ENCODE results near the gene CPOX.

The CPOX gene

GRCh38 chr3:98574132-98574531, 19.3 kb downstream of the CPOX start:
- Histone ChIP-seq H3K27me3 (no peaks in the 10 kb centered on the region), H3K4me1 (peaks cover 0 to 9% (median 0%) of the 10 kb centered on the region in 10 experiments; a peak in 5 of 20 replicates), H3K36me3 (peaks cover 22 to 34% (median 26%) of the 10 kb centered on the region in 11 experiments; a peak in 21 of 22 replicates), H3K9ac (0 out of 22 replicates have a peak overlapping the region, but pooled peaks of 1 of the 11 experiments have one; percentile 7), H4K20me1 (no peaks in the 10 kb centered on the region; a peak in 1 of 22 replicates), H3K9me3 (replicated peaks in 1 of 11) (peaks cover 0 to 5% (median 0%) of the 10 kb centered on the region in 11 experiments; a peak in 2 of 22 replicates), H3K27ac (no peak overlapping the region), H3K4me2 (no peak overlapping the region), H3K4me3 (no peak overlapping the region)
- TF ChIP-seq Cebpa-rat (IDR thresholded peaks at IDR 0.05): no peak

- H3K4me2 ChIP-seq: no peak overlapping the region
- peaks cover 0 to 9% (median 0%) of the 10 kb centered on the region in 10 experiments; a peak in 6 of 20 replicates for H3K4me1 ChIP-seq
- H3K27me3 ChIP-seq: no peaks in the 10 kb centered on the region
- H3K36me3 ChIP-seq: peaks cover 14 to 25% (median 20%) of the 10 kb centered on the region in 11 experiments; a peak in 21 of 22 replicates
- no peaks in the 10 kb centered on the region; a peak in 1 of 22 replicates for H4K20me1 ChIP-seq
- no peak overlapping the region for H3K4me3 ChIP-seq
- no peak for TF ChIP-seq Cebpa-rat (IDR thresholded peaks at IDR 0.05)
- peaks cover 0 to 5% (median 0%) of the 10 kb centered on the region in 11 experiments; a peak in 2 of 22 replicates for H3K9me3 ChIP-seq (replicated peaks in 1 of 11)
- H3K9ac ChIP-seq: peak overlapping the region in 1 of 11 experiments; percentile 34; a peak in 1 of 22 replicates
- H3K27ac ChIP-seq: peak overlapping the region in 2 of 11 experiments; percentile 11 to 33; a peak in 1 of 22 replicates
Measured at GRCh38 chr3:98573181-98573728, 20.2 kb downstream of the CPOX start.

- Histone ChIP-seq H3K27ac (no peak overlapping the region), H3K4me3 (no peak overlapping the region), H3K9me3 (replicated peaks in 1 of 11) (peaks cover 0 to 6% (median 0%) of the 10 kb centered on the region in 11 experiments; a peak in 2 of 22 replicates), H3K4me2 (no peak overlapping the region), H3K4me1 (peaks cover 14 to 49% (median 32%) of the 10 kb centered on the region in 10 experiments), H4K20me1 (no peaks in the 10 kb centered on the region), H3K9ac (no peak overlapping the region), H3K27me3 (no peaks in the 10 kb centered on the region), H3K36me3 (no peaks in the 10 kb centered on the region)
- no peak for TF ChIP-seq Cebpa-rat (IDR thresholded peaks at IDR 0.05)
Measured at GRCh38 chr3:98568402-98568801, 25.0 kb downstream of the CPOX start.

- Histone ChIP-seq H3K9ac (no peak overlapping the region), H3K27me3 (no peaks in the 10 kb centered on the region), H3K27ac (peak overlapping the region in 2 of 11 experiments; percentile 7 to 32; a peak in 3 of 22 replicates), H3K4me3 (no peak overlapping the region), H3K36me3 (no peaks in the 10 kb centered on the region), H4K20me1 (no peaks in the 10 kb centered on the region), H3K4me2 (peak overlapping the region in 4 of 11 experiments; percentile 1 to 17 (median 13); a peak in 4 of 22 replicates), H3K4me1 (peaks cover 19 to 49% (median 38%) of the 10 kb centered on the region in 10 experiments), H3K9me3 (replicated peaks in 1 of 11) (peaks cover 0 to 6% (median 0%) of the 10 kb centered on the region in 11 experiments; a peak in 2 of 22 replicates)
- TF ChIP-seq Cebpa-rat (IDR thresholded peaks at IDR 0.05): no peak
Measured at GRCh38 chr3:98567666-98568270, 25.6 kb downstream of the CPOX start.

GRCh38 chr3:98565843-98566242, 27.6 kb downstream of the CPOX start:
- H3K4me2 ChIP-seq: peak overlapping the region in 7 of 11 experiments; percentile 6 to 87 (median 78); a peak in 10 of 22 replicates
- H3K9me3 ChIP-seq (replicated peaks in 1 of 11): peaks cover 0 to 6% (median 0%) of the 10 kb centered on the region in 11 experiments; a peak in 2 of 22 replicates
- TF ChIP-seq Cebpa-rat (IDR thresholded peaks at IDR 0.05): no peak
- no peaks in the 10 kb centered on the region for H3K27me3 ChIP-seq
- no peak overlapping the region for H3K9ac ChIP-seq
- no peaks in the 10 kb centered on the region for H4K20me1 ChIP-seq
- peak overlapping the region in 6 of 11 experiments; percentile 13 to 84 (median 47); a peak in 7 of 22 replicates for H3K27ac ChIP-seq
- H3K36me3 ChIP-seq: no peaks in the 10 kb centered on the region
- no peak overlapping the region for H3K4me3 ChIP-seq
- H3K4me1 ChIP-seq: peaks cover 19 to 68% (median 54%) of the 10 kb centered on the region in 10 experiments

GRCh38 chr3:98565237-98565643, 28.2 kb downstream of the CPOX start:
- Histone ChIP-seq H3K27ac (peak overlapping the region in 5 of 11 experiments; percentile 31 to 84 (median 63); a peak in 8 of 22 replicates), H3K4me1 (peaks cover 19 to 70% (median 56%) of the 10 kb centered on the region in 10 experiments), H4K20me1 (no peaks in the 10 kb centered on the region), H3K36me3 (no peaks in the 10 kb centered on the region), H3K27me3 (no peaks in the 10 kb centered on the region), H3K9ac (no peak overlapping the region), H3K4me2 (peak overlapping the region in 6 of 11 experiments; percentile 69 to 87 (median 80); a peak in 10 of 22 replicates), H3K4me3 (no peak overlapping the region), H3K9me3 (replicated peaks in 1 of 11) (peaks cover 0 to 6% (median 0%) of the 10 kb centered on the region in 11 experiments; a peak in 2 of 22 replicates)
- TF ChIP-seq Cebpa-rat (IDR thresholded peaks at IDR 0.05): no peak

- H3K9ac ChIP-seq: peak overlapping the region in 5 of 11 experiments; percentile 23 to 61 (median 37); a peak in 7 of 22 replicates
- H3K27ac ChIP-seq: peak overlapping the region; percentile 11 to 84 (median 68); a peak in 19 of 22 replicates
- no peak for TF ChIP-seq Cebpa-rat (IDR thresholded peaks at IDR 0.05)
- H3K27me3 ChIP-seq: no peaks in the 10 kb centered on the region
- H3K4me2 ChIP-seq: peak overlapping the region; percentile 20 to 87 (median 74); a peak in 21 of 22 replicates
- H4K20me1 ChIP-seq: no peaks in the 10 kb centered on the region
- H3K9me3 ChIP-seq (replicated peaks in 1 of 11): peaks cover 0 to 10% (median 0%) of the 10 kb centered on the region in 11 experiments; a peak in 5 of 22 replicates
- H3K36me3 ChIP-seq: no peaks in the 10 kb centered on the region
- H3K4me3 ChIP-seq: peak overlapping the region in 2 of 10 experiments; percentile 28 to 32; a peak in 1 of 20 replicates
- H3K4me1 ChIP-seq: peaks cover 19 to 70% (median 56%) of the 10 kb centered on the region in 10 experiments
Measured at GRCh38 chr3:98564282-98565005, 29.0 kb downstream of the CPOX start.

- Histone ChIP-seq H3K4me3 (peak overlapping the region in 4 of 10 experiments; percentile 7 to 32 (median 24); a peak in 3 of 20 replicates), H3K9ac (peak overlapping the region in 5 of 11 experiments; percentile 23 to 61 (median 44); a peak in 7 of 22 replicates), H3K36me3 (no peaks in the 10 kb centered on the region), H3K4me2 (peak overlapping the region; percentile 20 to 87 (median 74)), H3K27ac (peak overlapping the region; percentile 11 to 84 (median 68); a peak in 20 of 22 replicates), H4K20me1 (no peaks in the 10 kb centered on the region), H3K9me3 (replicated peaks in 1 of 11) (peaks cover 0 to 11% (median 0%) of the 10 kb centered on the region in 11 experiments; a peak in 5 of 22 replicates), H3K27me3 (no peaks in the 10 kb centered on the region), H3K4me1 (peaks cover 19 to 70% (median 56%) of the 10 kb centered on the region in 10 experiments)
- TF ChIP-seq Cebpa-rat (IDR thresholded peaks at IDR 0.05): peak in 2 of 11 experiments; percentile 37 to 68; a peak in 3 of 22 replicates
Measured at GRCh38 chr3:98563661-98564281, 29.6 kb downstream of the CPOX start.

Measured in BLaER1 treated with 17β-estradiol and CSF1 and Interleukin-3, amounts not matched to agents 10 nM and 100 nM (cell line).